Pulmonary artery endothelial cell (primary cell): Measurements from ENCODE around the gene SNED1. TPM values are rescaled to one million over a fixed set of nuclear protein-coding genes. Genes with fewer than 3 reads are reported as not detected.
"Not testable (repeated sequence)": the region's sequence is repeated elsewhere in the genome, so short reads cannot be mapped to it uniquely, and the experiment has no call there.

Experiments
- DNase-seq: peaks from one replicate; pipeline ENCODE4 v3.0.0-alpha.2; 2011; ENCODE audit warnings: low read depth, low spot score
- total RNA-seq: library from RNA; depleted of rRNA; stranded (reverse); fragments of >200 nt; gene quantifications from 2 replicates; pipeline ENCODE4 v1.2.3, GENCODE V29; 2014

The SNED1 gene
- total RNA-seq, 1 donor from 2014 or later = 16.6 TPM

- DNase-seq = not testable (repeated sequence)
These were observed 106.2 kb downstream of the SNED1 start for GRCh38 chr2:241104611-241105010.

GRCh38 chr2:241105641-241106040, 107.2 kb downstream of the SNED1 start:
- DNase-seq = no peak

GRCh38 chr2:241107031-241107783, 108.8 kb downstream of the SNED1 start:
- no peak for DNase-seq

- no peak for DNase-seq
These were observed 110.1 kb downstream of the SNED1 start for GRCh38 chr2:241108271-241109209.

GRCh38 chr2:241109210-241110088, 111.0 kb downstream of the SNED1 start:
- no peak for DNase-seq

DNA sequence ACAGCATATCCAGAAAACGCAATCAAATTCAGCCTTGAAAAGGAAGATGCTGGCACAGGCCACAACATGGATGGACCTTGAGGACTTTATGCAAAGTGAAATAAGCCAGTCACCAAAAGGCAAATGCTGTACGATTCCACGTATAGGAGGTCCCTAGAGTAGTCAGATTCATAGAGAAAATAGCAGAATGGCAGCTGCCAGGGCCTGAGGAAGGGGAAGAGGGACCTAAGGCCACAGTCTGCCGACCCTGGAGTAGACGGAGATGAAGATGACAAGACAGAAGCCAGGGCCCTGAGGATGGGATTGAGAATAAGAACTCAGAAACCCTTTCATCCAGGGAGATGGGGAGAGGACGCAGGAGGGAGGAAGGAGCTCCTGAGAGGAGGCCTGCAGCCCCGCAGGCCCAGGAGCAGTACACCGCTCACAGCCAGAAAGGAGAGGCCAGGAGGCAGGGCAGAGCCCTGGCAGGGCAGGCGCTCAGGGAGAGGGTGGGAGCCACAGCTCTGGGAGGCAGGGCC, 111.7 kb downstream of the SNED1 start:
- DNase-seq = no peak

- DNase-seq = no peak
These were observed 112.4 kb downstream of the SNED1 start for GRCh38 chr2:241110607-241111439.

- no peak for DNase-seq
These were observed 113.0 kb downstream of the SNED1 start for GRCh38 chr2:241111440-241111805.

- no peak for DNase-seq
These were observed 113.6 kb downstream of the SNED1 start for GRCh38 chr2:241112046-241112445.

- DNase-seq = no peak
These were observed 114.2 kb downstream of the SNED1 start for GRCh38 chr2:241112592-241112991.

GRCh38 chr2:241114836-241115235, 116.4 kb downstream of the SNED1 start:
- DNase-seq = no peak

- no peak for DNase-seq
These were observed 116.9 kb downstream of the SNED1 start for GRCh38 chr2:241115361-241115760.

DNA sequence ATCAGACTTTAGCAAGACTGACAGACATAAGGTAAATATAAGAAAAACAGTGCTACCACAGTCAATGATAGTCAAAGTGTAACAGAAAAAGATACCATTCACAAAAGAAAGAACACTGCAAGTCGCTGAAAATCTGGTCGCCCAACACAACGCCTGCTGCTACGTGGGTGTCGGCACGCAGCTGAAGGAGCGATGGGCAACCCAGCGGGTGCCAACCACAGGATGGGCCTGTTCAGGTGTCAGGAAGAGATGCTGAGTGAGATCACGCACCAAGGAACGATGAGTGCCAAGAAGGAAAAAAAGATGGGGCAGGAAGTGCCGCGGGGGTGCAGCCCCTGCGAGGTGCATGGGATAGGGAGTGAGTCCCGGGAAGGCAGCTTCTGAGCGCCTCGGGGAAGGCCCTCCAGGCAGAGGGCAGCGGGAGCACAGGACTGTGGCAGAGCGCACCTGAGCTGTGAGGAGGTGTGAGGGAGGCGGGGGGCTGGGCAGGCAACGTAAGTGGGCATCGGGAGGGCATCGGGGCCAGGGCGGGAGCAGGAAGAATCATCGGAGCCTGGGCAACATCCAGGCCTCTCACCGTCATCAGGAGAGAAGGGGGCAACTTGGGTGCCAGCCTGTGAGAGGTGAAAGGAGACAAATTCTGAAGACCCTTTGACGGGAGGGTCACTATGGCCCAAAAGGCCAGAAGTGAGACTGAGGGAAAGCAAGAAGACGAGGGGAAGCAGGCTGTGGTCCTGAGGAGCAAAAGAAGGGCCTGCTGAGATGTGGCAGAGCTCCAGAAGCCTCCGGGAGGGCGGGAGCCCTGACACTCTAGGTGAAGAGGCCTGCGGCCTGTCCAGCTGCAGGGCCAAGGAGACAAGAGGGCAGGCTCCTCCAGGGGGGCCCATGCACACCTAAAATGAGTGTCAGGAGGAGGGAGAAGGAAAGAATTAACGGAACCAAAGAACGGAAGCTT, 118.5 kb downstream of the SNED1 start:
- no peak for DNase-seq

DNA sequence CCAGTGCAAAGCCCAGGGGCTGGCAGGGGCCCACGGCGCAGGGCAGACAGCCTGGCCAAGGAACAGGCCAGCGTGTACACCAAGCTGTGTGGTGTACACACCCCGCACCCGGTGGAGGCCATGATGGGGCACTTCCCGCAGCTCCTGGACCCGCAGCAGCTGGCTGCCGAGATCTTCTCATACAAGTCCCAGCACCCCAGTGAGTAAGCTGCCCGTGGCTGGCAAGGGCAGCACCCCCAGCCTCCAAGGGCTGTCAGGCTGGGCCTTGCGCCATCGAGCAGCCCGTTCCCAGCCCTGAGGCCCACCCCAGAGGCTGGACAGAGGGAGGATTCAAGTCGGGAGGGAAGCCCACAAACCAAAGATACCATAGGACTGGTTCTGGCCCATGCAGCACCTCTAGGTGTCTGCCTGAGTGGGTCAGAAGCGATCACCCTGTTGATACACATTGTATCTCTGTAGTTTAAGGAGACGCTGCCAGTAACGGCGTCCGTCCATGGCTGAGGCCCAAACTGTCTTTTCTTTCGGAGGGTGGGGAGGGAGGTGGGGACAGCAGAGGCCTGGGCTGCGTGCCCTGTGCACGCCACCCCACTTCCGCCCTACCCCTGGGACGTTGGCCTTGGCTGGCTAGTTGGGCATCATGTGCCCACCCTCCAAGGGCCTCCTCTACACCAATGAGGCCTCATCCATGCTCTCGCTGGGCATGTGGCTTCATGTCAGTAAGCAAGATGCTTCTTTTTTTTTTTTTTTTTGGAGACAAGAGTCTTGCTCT, 120.5 kb downstream of the SNED1 start:
- DNase-seq = no peak

- DNase-seq = no peak
These were observed 122.0 kb downstream of the SNED1 start for GRCh38 chr2:241120440-241120839.

DNA sequence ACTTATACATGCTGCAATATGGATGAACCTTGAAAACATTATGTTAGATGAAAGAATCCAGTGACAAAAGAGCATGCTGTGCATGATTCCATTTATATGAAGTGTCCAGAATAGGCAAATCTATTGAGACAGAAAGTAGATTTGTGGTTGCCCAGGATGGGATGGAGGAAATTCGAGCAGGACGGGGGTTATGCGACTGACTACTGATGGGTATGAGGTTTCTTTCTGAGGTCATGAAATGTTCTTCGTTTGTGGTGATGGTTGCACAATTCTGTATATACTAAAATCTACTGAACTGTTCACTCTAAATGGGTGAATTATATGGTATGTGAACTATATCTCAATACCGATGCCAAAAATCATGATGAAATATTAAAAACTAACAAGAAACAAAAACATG, 122.6 kb downstream of the SNED1 start:
- no peak for DNase-seq

GRCh38 chr2:241122376-241123002, 124.1 kb downstream of the SNED1 start:
- DNase-seq = no peak
